22Rv1 (cell line): ENCODE results near the gene NOLC1.

ENCODE experiments used
- ZFX ChIP-seq: fragments of 450-650 bp; IDR thresholded peaks from 2 replicates; pipeline ENCODE4 v1.6.1; 2017; ENCODE audit warnings: antibody characterized with exemption, borderline replicate concordance
- TF ChIP-seq, protein P1 (sequence below): fragments of 450-650 bp; IDR thresholded peaks from 2 replicates; pipeline ENCODE4 v1.5.1; 2017; ENCODE audit warnings: mild to moderate bottlenecking

DNA sequence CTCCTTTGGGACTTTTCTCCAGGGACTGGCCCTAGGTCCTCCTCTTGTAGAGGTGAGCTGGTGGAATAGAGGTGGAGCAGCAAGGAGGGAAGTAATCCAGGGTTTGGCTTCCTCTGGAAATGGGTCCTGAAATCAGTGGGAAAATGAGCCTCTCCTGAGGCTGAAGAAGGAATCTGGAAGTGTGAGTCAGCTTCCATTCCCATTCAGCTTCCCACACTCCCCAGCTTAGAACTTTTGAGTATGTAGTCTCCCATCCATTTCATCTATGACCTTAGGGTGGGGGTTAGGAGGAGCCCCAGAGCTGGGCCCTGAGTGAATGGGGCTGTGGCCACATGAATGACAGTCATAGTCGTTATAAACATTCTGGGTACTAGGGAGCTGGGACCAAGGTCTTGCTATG lies 49.8 kb upstream of the NOLC1 start:
- TF ChIP-seq, protein P1, sequence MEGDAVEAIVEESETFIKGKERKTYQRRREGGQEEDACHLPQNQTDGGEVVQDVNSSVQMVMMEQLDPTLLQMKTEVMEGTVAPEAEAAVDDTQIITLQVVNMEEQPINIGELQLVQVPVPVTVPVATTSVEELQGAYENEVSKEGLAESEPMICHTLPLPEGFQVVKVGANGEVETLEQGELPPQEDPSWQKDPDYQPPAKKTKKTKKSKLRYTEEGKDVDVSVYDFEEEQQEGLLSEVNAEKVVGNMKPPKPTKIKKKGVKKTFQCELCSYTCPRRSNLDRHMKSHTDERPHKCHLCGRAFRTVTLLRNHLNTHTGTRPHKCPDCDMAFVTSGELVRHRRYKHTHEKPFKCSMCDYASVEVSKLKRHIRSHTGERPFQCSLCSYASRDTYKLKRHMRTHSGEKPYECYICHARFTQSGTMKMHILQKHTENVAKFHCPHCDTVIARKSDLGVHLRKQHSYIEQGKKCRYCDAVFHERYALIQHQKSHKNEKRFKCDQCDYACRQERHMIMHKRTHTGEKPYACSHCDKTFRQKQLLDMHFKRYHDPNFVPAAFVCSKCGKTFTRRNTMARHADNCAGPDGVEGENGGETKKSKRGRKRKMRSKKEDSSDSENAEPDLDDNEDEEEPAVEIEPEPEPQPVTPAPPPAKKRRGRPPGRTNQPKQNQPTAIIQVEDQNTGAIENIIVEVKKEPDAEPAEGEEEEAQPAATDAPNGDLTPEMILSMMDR = no peak
- no peak for TF ChIP-seq ZFX
